B cell (primary cell): ENCODE measurements around the gene CD93. TPM values are rescaled to one million over a fixed set of nuclear protein-coding genes. Genes with fewer than 3 reads are reported as not detected.

ENCODE experiments used
- ATAC-seq: fragments of 200-7000 bp; cut with Tn5 transposase; one replicate; pipeline ENCODE4 v1.10.0; 2021; ENCODE audit warnings: low read depth, mild to moderate bottlenecking, moderate number of reproducible peaks, moderate library complexity
- CTCF ChIA-PET: fragments of 350-600 bp; sonication (Branson Sonifier 250); formaldehyde crosslinking; loops from one replicate; lab custom pipeline; 2021; ENCODE audit warnings: antibody characterized with exemption, inconsistent platforms; lab: Charles Lee
- POLR2A ChIA-PET: fragments of 350-600 bp; sonication (Branson Sonifier 250); formaldehyde crosslinking; loops from one replicate; lab custom pipeline; 2021; ENCODE audit warnings: antibody characterized with exemption; lab: Charles Lee
- DNase-seq: peaks from one replicate; pipeline ENCODE4 v3.0.0; 2013
- H2AFZ ChIP-seq: 2 replicates; pipeline ENCODE4 v1.6.1; 2012; ENCODE audit warnings: mild to moderate bottlenecking, low read depth, low read length; ENCODE audit not compliant: insufficient read depth, poor library complexity, severe bottlenecking
- H3K27ac ChIP-seq, 2 donors: 1 replicate in 1 of 2; 2 replicates in 1 of 2; pipeline ENCODE4 v1.5.1; 2012 to 2013; ENCODE audit warnings: low read length in 2 of 2, mild to moderate bottlenecking in 2 of 2, moderate library complexity in 1 of 2
- H3K27me3 ChIP-seq, 4 experiments: fragments of 200-600 bp in 1 of 4; sonication (generic) in 1 of 4; replicated peaks in 1 of 4; 1 replicate in 2 of 4; 2 replicates in 2 of 4; pipeline versions ENCODE4 v1.6.1 to v1.7.0; 2013 to 2016; ENCODE audit warnings: low read length in 3 of 4, mild to moderate bottlenecking in 2 of 4, mixed read lengths in 1 of 4, moderate library complexity in 1 of 4; ENCODE audit not compliant: insufficient read depth in 4 of 4, control insufficient read depth in 3 of 4; ENCODE audit errors: control extremely low read depth in 1 of 4
- H3K36me3 ChIP-seq, 2 experiments: replicated peaks in 1 of 2; 1 replicate in 1 of 2; 2 replicates in 1 of 2; pipeline versions ENCODE4 v1.6.1 to v1.7.1; 2013; ENCODE audit warnings: low read length in 1 of 2; ENCODE audit not compliant: insufficient read depth in 2 of 2, control insufficient read depth in 1 of 2; ENCODE audit errors: control extremely low read depth in 1 of 2, extremely low read depth in 1 of 2
- H3K4me1 ChIP-seq, 2 donors: fragments of 200-600 bp in 1 of 2; sonication (generic) in 1 of 2; 1 replicate in 1 of 2; 2 replicates in 1 of 2; pipeline versions ENCODE4 v1.5.1 to v1.6.1; 2013 to 2017; ENCODE audit warnings: low read length in 2 of 2; ENCODE audit not compliant: control insufficient read depth in 2 of 2, insufficient read depth in 2 of 2
- H3K4me2 ChIP-seq: replicated peaks from 2 replicates; pipeline ENCODE3; 2012; ENCODE audit warnings: mild to moderate bottlenecking, low read depth, low read length; ENCODE audit not compliant: poor library complexity, severe bottlenecking
- H3K4me3 ChIP-seq, 5 experiments: fragments of 200-600 bp in 1 of 5; sonication (generic) in 1 of 5; 1 replicate in 3 of 5; 2 replicates in 2 of 5; pipeline versions ENCODE4 v1.5.1 to v1.7.0; 2011 to 2016; ENCODE audit warnings: low read length in 4 of 5, mild to moderate bottlenecking in 4 of 5, low read depth in 2 of 5, control low read depth in 1 of 5, moderate library complexity in 1 of 5; ENCODE audit not compliant: insufficient read depth in 1 of 5; ENCODE audit errors: control extremely low read depth in 1 of 5, extremely low read depth in 1 of 5
- H3K79me2 ChIP-seq: fragments of 200-600 bp; sonication (generic); one replicate; pipeline ENCODE4 v1.6.0; 2016; ENCODE audit warnings: low read length; ENCODE audit not compliant: control insufficient read depth, insufficient read depth
- H3K9ac ChIP-seq: fragments of 200-600 bp; sonication (generic); 2 replicates; pipeline ENCODE4 v1.6.1; 2017; ENCODE audit warnings: mild to moderate bottlenecking, low read length, moderate library complexity
- H3K9me3 ChIP-seq, 3 donors: one replicate each; pipeline versions ENCODE4 v1.6.1 to v1.7.1; 2013; ENCODE audit warnings: low read length in 2 of 3; ENCODE audit not compliant: control insufficient read depth in 2 of 3, insufficient read depth in 1 of 3; ENCODE audit errors: control extremely low read depth in 1 of 3
- H4K20me1 ChIP-seq: 2 replicates; pipeline ENCODE4 v1.6.0; 2012; ENCODE audit warnings: mild to moderate bottlenecking, low read length; ENCODE audit not compliant: insufficient read depth, control insufficient read depth, poor library complexity, severe bottlenecking
- H3K27ac Mint-ChIP-seq: one replicate; pipeline ENCODE4 v1.8.0; 2021; ENCODE audit warnings: mixed read lengths
- H3K27me3 Mint-ChIP-seq: one replicate; pipeline ENCODE4 v1.8.0; 2021; ENCODE audit warnings: mixed read lengths
- H3K4me1 Mint-ChIP-seq: one replicate; pipeline ENCODE4 v1.8.0; 2021; ENCODE audit warnings: mixed read lengths
- H3K4me3 Mint-ChIP-seq: one replicate; pipeline ENCODE4 v1.8.0; 2021; ENCODE audit warnings: mixed read lengths
- H3K9me3 Mint-ChIP-seq: one replicate; pipeline ENCODE4 v1.8.0; 2022; ENCODE audit warnings: mixed read lengths; ENCODE audit not compliant: insufficient read depth
- CTCF ChIP-seq: fragments of 200-600 bp; IDR thresholded peaks from one replicate; pipeline ENCODE4 v1.8.0; 2022; ENCODE audit warnings: antibody characterized with exemption, mild to moderate bottlenecking
- EZH2 ChIP-seq: IDR thresholded peaks from 2 replicates; pipeline ENCODE4 v1.6.1; 2012; ENCODE audit warnings: borderline replicate concordance, low read depth, mild to moderate bottlenecking, moderate library complexity, low read length; ENCODE audit not compliant: insufficient read depth, poor library complexity, severe bottlenecking
- WGBS: methylation state at CpG from one replicate; pipeline ENCODE4 v1.1.5; 2013; ENCODE audit warnings: missing lambda C conversion rate; ENCODE audit not compliant: insufficient coverage; 5-methylcytosine and 5-hydroxymethylcytosine counted together
- intact Hi-C: fragments of 100-400 bp; cut with micrococcal nuclease; formaldehyde crosslinking; loops from one replicate; pipeline ENCODE4 v1.10.0; 2022
- polyA plus RNA-seq: library from polyadenylated mRNA; depleted of rRNA; stranded (reverse); fragments of >200 nt; gene quantifications from 2 replicates; pipeline ENCODE4 v1.2.3, GENCODE V29; 2012
- total RNA-seq, 2 donors: library from RNA; stranded (reverse); fragments of 120-200 nt in 1 of 2; gene quantifications; 1 replicate in 1 of 2; 2 replicates in 1 of 2; pipeline versions ENCODE4 v1.2.3 to v1.2.4, GENCODE V29; 2013 to 2022

CD93 gene
- total and polyA plus RNA-seq, 2 donors (not counting 1 experiment from before 2014, with no cell fraction given): 0.12 to 0.51 TPM

- ChIA-PET CTCF (no interaction called here), POLR2A (no interaction called here)
- Histone ChIP-seq H3K36me3 (no peaks in the 10 kb centered on the region), H4K20me1 (no peaks in the 10 kb centered on the region), H3K9me3 (peaks cover 0 to 2% (median 0%) of the 10 kb centered on the region in 3 donors), H3K27ac (no peak overlapping the region), H3K4me1 (no peaks in the 10 kb centered on the region), H3K79me2 (no peaks in the 10 kb centered on the region), H3K27me3 (no peaks in the 10 kb centered on the region), H2AFZ (no peak overlapping the region), H3K9ac (no peak overlapping the region), H3K4me2 (no peak overlapping the region), H3K4me3 (no peak overlapping the region)
- Mint-ChIP-seq H3K27ac (no peak overlapping the region), H3K4me3 (no peak overlapping the region), H3K9me3 (no peaks in the 10 kb centered on the region), H3K27me3 (peaks cover 25% of the 10 kb centered on the region), H3K4me1 (peaks cover 3% of the 10 kb centered on the region)
- intact Hi-C loops: no loop called here
- no peak for TF ChIP-seq CTCF
- no peak for TF ChIP-seq EZH2
- WGBS: 76% methylated on average over 8 of the region's 9 CpGs
- DNase-seq: no peak
- no peak for ATAC-seq
Measured at GRCh38 chr20:23118766-23119165, 32.6 kb upstream of the CD93 start.

GRCh38 chr20:23118144-23118543, 32.0 kb upstream of the CD93 start:
- H3K9ac ChIP-seq: no peak overlapping the region
- Mint-ChIP-seq H3K4me3 (no peak overlapping the region), H3K27ac (no peak overlapping the region), H3K4me1 (peaks cover 3% of the 10 kb centered on the region), H3K27me3 (peaks cover 25% of the 10 kb centered on the region), H3K9me3 (no peaks in the 10 kb centered on the region)
- H3K79me2 ChIP-seq: no peaks in the 10 kb centered on the region
- H3K4me2 ChIP-seq: no peak overlapping the region
- intact Hi-C loops: no loop called here
- H3K4me1 ChIP-seq: no peaks in the 10 kb centered on the region
- no peaks in the 10 kb centered on the region for H3K36me3 ChIP-seq
- H3K4me3 ChIP-seq: no peak overlapping the region
- WGBS: 56% methylated on average over 8 of the region's 8 CpGs
- ChIA-PET POLR2A (no interaction called here), CTCF (no interaction called here)
- H3K9me3 ChIP-seq: peaks cover 0 to 2% (median 0%) of the 10 kb centered on the region in 3 donors
- no peak overlapping the region for H2AFZ ChIP-seq
- no peak overlapping the region for H3K27ac ChIP-seq
- ATAC-seq (no peak), DNase-seq (no peak)
- H4K20me1 ChIP-seq: no peaks in the 10 kb centered on the region
- no peaks in the 10 kb centered on the region for H3K27me3 ChIP-seq
- no peak for TF ChIP-seq CTCF
- no peak for TF ChIP-seq EZH2
